Osteocyte (in vitro differentiated cells): ENCODE measurements around the gene SH3PXD2A. TPM values are rescaled to one million over a fixed set of nuclear protein-coding genes. Genes with fewer than 3 reads are reported as not detected.

Experiments
- DNase-seq: peaks from one replicate; pipeline ENCODE4 v3.0.0; 2021; ENCODE audit warnings: mixed read lengths; ENCODE audit not compliant: unreplicated experiment; ENCODE audit errors: extremely low spot score
- H3K27ac Mint-ChIP-seq: one replicate; pipeline ENCODE4 v1.8.0; 2021; ENCODE audit warnings: mild to moderate bottlenecking, mixed read lengths; ENCODE audit not compliant: unreplicated experiment
- H3K27me3 Mint-ChIP-seq: one replicate; pipeline ENCODE4 v1.8.0; 2021; ENCODE audit warnings: mixed read lengths; ENCODE audit not compliant: unreplicated experiment
- H3K36me3 Mint-ChIP-seq: one replicate; pipeline ENCODE4 v1.8.0; 2021; ENCODE audit warnings: mixed read lengths; ENCODE audit not compliant: unreplicated experiment
- H3K4me1 Mint-ChIP-seq: one replicate; pipeline ENCODE4 v1.8.0; 2021; ENCODE audit warnings: mixed read lengths; ENCODE audit not compliant: unreplicated experiment
- H3K4me3 Mint-ChIP-seq: one replicate; pipeline ENCODE4 v1.8.0; 2021; ENCODE audit warnings: mild to moderate bottlenecking, moderate library complexity, mixed read lengths; ENCODE audit not compliant: unreplicated experiment
- H3K9me3 Mint-ChIP-seq: one replicate; pipeline ENCODE4 v1.8.0; 2021; ENCODE audit warnings: mixed read lengths; ENCODE audit not compliant: unreplicated experiment
- total RNA-seq: library from RNA; stranded (reverse); gene quantifications from 2 replicates; pipeline ENCODE4 v1.2.1, GENCODE V29; 2021
- TF ChIP-seq, protein P1 (sequence below): fragments of 200-600 bp; sonication (generic); IDR thresholded peaks from 2 replicates; pipeline ENCODE4 v1.5.0; 2021; ENCODE audit warnings: antibody characterized with exemption, mild to moderate bottlenecking, moderate library complexity

SH3PXD2A gene
- total RNA-seq, 1 donor from 2014 or later, result 43.0 TPM

DNA sequence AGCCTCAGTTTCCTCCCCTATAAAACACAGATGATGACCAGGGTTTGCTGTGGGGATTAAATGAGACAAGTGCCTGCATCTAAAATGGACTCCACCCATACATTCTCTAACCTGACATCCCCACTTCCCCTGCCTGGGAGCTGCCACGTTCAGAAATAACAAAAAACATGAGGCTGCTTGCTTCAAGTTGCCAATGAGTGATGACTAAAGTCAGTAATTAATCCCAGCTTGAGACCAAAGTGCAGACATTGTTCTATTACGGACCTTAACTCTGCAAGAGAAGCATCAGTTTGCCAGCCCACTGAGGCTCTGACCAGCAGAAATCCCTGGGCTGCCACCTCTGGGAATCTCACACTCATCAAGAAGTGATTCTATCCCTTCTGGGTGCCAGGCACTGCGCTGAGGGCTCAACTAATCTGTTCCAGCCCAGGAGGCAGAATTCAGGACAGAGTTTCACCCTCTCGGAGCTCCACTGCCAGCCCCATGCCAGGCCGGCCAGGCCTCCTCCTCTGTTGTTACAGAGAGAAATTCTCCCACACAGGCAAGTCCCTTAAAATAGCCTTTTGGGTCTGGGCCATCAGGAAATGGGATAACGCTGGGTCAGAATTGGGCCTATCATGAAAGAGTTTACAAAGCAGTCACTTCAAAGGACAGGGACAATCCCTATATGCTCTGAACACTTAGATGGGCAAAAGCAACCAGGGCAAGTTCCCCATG is 11.4 kb downstream of the SH3PXD2A start:
- H3K36me3 Mint-ChIP-seq, result no peaks in the 10 kb centered on the region
- no peak overlapping the region for H3K27ac Mint-ChIP-seq
- H3K4me1 Mint-ChIP-seq, result peaks cover 7% of the 10 kb centered on the region
- no peak for DNase-seq
- H3K9me3 Mint-ChIP-seq, result no peaks in the 10 kb centered on the region
- TF ChIP-seq, protein P1, sequence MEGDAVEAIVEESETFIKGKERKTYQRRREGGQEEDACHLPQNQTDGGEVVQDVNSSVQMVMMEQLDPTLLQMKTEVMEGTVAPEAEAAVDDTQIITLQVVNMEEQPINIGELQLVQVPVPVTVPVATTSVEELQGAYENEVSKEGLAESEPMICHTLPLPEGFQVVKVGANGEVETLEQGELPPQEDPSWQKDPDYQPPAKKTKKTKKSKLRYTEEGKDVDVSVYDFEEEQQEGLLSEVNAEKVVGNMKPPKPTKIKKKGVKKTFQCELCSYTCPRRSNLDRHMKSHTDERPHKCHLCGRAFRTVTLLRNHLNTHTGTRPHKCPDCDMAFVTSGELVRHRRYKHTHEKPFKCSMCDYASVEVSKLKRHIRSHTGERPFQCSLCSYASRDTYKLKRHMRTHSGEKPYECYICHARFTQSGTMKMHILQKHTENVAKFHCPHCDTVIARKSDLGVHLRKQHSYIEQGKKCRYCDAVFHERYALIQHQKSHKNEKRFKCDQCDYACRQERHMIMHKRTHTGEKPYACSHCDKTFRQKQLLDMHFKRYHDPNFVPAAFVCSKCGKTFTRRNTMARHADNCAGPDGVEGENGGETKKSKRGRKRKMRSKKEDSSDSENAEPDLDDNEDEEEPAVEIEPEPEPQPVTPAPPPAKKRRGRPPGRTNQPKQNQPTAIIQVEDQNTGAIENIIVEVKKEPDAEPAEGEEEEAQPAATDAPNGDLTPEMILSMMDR, result no peak
- H3K4me3 Mint-ChIP-seq, result no peak overlapping the region
- peaks cover 6% of the 10 kb centered on the region for H3K27me3 Mint-ChIP-seq

DNA sequence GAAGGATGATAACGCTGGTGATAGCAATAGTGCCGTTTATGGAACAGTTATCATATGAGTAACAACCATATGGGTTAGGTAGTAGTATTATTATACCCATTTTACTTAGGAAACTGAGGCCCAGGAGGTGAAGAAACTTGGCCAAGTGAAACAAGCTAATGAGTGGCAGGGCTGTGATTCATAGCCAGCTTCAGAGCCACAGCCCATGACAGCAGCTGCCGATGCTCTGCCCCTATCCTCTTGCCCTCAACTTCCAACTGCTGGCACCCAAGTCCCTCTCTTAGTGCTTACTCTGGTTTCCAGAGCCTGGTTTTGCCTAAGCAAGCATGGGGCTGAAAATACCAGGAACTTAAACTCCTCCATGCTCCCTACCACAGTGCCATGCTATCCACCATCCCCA is 12.3 kb downstream of the SH3PXD2A start:
- Mint-ChIP-seq H3K4me3 (no peak overlapping the region), H3K4me1 (peaks cover 7% of the 10 kb centered on the region), H3K9me3 (no peaks in the 10 kb centered on the region), H3K27ac (no peak overlapping the region), H3K36me3 (no peaks in the 10 kb centered on the region), H3K27me3 (peaks cover 2% of the 10 kb centered on the region)
- TF ChIP-seq, protein P1, result no peak
- no peak for DNase-seq

DNA sequence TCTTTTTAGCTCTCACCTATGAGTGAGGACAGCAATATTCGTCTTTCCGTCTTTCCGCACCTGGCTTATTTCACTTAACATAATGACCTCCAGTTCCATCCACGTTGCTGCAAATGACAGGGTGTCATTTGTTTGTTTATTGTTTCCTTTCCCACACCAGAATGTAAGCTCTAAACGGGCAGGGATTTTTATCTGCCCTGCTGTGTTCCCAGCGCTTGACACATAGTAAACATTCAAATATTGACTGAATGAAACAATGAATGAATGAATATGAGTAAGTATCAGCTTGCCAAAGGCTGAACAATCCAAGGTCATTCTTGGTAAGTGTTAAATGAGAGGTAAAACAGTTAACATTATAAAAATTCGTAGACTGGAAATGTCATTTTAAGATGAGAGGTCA is 12.8 kb downstream of the SH3PXD2A start:
- no peak overlapping the region for H3K4me3 Mint-ChIP-seq
- TF ChIP-seq, protein P1, result no peak
- no peaks in the 10 kb centered on the region for H3K36me3 Mint-ChIP-seq
- no peaks in the 10 kb centered on the region for H3K9me3 Mint-ChIP-seq
- H3K4me1 Mint-ChIP-seq, result peaks cover 7% of the 10 kb centered on the region
- DNase-seq, result no peak
- peaks cover 2% of the 10 kb centered on the region for H3K27me3 Mint-ChIP-seq
- H3K27ac Mint-ChIP-seq, result no peak overlapping the region

DNA sequence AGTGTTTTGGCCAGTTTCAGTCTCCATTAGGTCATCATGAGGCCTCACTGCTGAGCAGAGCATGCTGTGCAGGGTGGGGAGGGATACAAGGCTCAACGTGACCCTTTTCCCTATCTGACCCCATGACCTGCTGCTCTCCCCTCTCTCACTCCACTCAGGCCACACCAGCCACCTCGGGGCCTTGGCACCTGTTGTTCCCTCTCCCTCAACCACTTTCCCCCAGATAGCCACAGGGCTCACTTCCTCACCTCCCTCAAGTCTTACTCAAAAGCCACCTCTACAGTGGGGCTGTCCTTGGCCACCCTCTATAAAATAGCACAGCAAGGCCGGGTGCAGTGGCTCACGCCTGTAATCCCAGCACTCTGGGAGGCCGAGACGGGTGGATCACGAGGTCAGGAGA is 13.9 kb downstream of the SH3PXD2A start:
- H3K4me1 Mint-ChIP-seq, result peaks cover 7% of the 10 kb centered on the region
- no peak overlapping the region for H3K27ac Mint-ChIP-seq
- H3K36me3 Mint-ChIP-seq, result no peaks in the 10 kb centered on the region
- DNase-seq, result no peak
- no peaks in the 10 kb centered on the region for H3K9me3 Mint-ChIP-seq
- peaks cover 2% of the 10 kb centered on the region for H3K27me3 Mint-ChIP-seq
- H3K4me3 Mint-ChIP-seq, result no peak overlapping the region
- TF ChIP-seq, protein P1, result no peak

DNA sequence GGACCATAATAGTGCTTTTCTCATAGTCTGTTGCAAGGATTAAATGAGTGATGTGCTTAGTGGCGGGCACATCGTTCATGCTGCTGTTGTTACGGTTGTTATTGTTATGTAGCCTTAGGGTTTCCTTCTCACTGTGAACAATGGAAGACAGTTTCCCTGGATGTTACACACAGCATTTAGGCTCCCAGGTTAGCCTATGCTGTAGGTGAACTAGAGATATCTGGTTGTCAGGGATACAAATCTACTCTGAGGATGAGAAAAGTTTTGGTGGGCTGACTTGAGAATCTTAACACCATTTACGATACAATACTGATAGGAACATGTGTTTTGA is 14.7 kb downstream of the SH3PXD2A start:
- no peak for DNase-seq
- no peak overlapping the region for H3K27ac Mint-ChIP-seq
- peaks cover 7% of the 10 kb centered on the region for H3K4me1 Mint-ChIP-seq
- peaks cover 2% of the 10 kb centered on the region for H3K27me3 Mint-ChIP-seq
- TF ChIP-seq, protein P1, result no peak
- no peaks in the 10 kb centered on the region for H3K36me3 Mint-ChIP-seq
- H3K4me3 Mint-ChIP-seq, result no peak overlapping the region
- H3K9me3 Mint-ChIP-seq, result no peaks in the 10 kb centered on the region
